ENCODE data around the gene SHMT2. TPM values are rescaled to one million over a fixed set of nuclear protein-coding genes. Genes with fewer than 3 reads are reported as not detected.

The SHMT2 gene
- total RNA-seq, 1 experiment from 2014 or later, result 297 TPM

DNA sequence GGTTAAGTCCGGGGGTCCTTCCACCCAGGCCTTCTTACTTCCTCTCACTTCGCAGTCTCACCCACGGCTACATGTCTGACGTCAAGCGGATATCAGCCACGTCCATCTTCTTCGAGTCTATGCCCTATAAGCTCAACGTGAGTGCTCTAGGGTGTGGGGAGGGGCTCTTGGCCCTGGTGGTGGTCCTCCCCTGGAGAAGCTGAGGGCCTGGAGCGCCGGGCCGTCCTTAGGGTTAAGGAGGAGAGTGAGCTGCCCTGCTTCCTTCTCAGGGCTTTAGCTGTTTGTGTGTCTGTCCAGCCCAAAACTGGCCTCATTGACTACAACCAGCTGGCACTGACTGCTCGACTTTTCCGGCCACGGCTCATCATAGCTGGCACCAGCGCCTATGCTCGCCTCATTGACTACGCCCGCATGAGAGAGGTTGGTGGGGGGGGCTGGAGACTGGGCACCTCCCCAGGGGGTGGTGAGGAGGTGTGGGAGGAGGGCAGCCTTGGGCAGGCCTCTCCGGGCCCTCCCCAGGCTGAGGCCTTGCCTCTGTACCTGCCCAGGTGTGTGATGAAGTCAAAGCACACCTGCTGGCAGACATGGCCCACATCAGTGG, 2.7 kb downstream of the SHMT2 start (continued):
- TF ChIP-seq, protein P1, sequence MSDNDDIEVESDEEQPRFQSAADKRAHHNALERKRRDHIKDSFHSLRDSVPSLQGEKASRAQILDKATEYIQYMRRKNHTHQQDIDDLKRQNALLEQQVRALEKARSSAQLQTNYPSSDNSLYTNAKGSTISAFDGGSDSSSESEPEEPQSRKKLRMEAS (CRISPR knock-in tag; IDR thresholded peaks at IDR 0.05), result no peak
- TF ChIP-seq JUN (CRISPR knock-in tag; IDR thresholded peaks at IDR 0.05) (no peak), MYBL2 (CRISPR knock-in tag; IDR thresholded peaks at IDR 0.05) (no peak)
- TF ChIP-seq, protein P2, sequence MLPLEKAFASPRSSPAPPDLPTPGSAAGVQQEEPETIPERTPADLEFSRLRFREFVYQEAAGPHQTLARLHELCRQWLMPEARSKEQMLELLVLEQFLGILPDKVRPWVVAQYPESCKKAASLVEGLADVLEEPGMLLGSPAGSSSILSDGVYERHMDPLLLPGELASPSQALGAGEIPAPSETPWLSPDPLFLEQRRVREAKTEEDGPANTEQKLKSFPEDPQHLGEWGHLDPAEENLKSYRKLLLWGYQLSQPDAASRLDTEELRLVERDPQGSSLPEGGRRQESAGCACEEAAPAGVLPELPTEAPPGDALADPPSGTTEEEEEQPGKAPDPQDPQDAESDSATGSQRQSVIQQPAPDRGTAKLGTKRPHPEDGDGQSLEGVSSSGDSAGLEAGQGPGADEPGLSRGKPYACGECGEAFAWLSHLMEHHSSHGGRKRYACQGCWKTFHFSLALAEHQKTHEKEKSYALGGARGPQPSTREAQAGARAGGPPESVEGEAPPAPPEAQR (CRISPR knock-in tag; IDR thresholded peaks at IDR 0.05), result no peak

DNA sequence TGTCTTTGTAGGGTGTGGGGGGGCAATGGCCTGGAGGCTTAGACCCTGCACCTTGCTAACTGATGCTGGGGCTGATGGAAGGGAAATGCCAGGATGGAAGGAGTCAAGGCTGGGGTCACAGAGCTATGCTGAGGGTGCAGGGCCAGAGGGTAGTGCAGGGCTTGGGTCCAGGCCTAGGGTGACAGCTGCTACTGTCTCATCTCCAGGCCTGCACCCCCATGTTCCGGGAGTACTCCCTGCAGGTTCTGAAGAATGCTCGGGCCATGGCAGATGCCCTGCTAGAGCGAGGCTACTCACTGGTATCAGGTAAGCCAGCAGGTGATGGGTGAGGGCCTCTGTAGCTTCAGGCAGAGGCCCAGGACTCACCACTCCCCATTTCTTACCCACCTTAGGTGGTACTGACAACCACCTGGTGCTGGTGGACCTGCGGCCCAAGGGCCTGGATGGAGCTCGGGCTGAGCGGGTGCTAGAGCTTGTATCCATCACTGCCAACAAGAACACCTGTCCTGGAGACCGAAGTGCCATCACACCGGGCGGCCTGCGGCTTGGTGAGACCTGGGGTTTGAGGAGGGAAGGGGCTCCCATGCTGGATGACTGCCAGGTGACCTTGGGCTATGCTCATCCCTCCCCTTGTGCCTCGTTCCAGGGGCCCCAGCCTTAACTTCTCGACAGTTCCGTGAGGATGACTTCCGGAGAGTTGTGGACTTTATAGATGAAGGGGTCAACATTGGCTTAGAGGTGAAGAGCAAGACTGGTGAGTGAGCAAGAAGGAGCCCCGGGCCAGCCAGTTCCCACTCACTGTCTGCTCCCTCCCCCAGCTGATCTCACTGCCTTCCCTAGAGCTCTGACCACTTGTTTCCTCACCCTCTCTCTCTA, 4.1 kb downstream of the SHMT2 start:
- POLR2A ChIA-PET, result no interaction called here
- Mint-ChIP-seq H3K27ac (peak overlapping the region; percentile 53; the same call in 1 of the 2 replicates), H3K4me1 (peaks cover 50% of the 10 kb centered on the region), H3K27me3 (ENCODE audit: low read depth) (peaks cover 55% of the 10 kb centered on the region), H3K9me3 (no peaks in the 10 kb centered on the region), H3K36me3 (peaks cover 35% of the 10 kb centered on the region), H3K4me3 (no peak overlapping the region)
- no peak for TF ChIP-seq ZBTB21 (CRISPR knock-in tag; IDR thresholded peaks at IDR 0.05; ENCODE audit: borderline replicate concordance)
- TF ChIP-seq TP53 (CRISPR knock-in tag; IDR thresholded peaks at IDR 0.05), result no peak
- TF ChIP-seq GRHL2 (CRISPR knock-in tag; IDR thresholded peaks at IDR 0.05; ENCODE audit: insufficient replicate concordance, severe bottlenecking), result no peak
- TF ChIP-seq, protein P2 (CRISPR knock-in tag; IDR thresholded peaks at IDR 0.05), result no peak
- TF ChIP-seq ZNF423 (CRISPR knock-in tag; IDR thresholded peaks at IDR 0.05), result no peak
- TF ChIP-seq, protein P3, sequence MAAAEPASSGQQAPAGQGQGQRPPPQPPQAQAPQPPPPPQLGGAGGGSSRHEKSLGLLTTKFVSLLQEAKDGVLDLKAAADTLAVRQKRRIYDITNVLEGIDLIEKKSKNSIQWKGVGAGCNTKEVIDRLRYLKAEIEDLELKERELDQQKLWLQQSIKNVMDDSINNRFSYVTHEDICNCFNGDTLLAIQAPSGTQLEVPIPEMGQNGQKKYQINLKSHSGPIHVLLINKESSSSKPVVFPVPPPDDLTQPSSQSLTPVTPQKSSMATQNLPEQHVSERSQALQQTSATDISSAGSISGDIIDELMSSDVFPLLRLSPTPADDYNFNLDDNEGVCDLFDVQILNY (CRISPR knock-in tag; IDR thresholded peaks at IDR 0.05), result no peak
- TF ChIP-seq, protein P4, sequence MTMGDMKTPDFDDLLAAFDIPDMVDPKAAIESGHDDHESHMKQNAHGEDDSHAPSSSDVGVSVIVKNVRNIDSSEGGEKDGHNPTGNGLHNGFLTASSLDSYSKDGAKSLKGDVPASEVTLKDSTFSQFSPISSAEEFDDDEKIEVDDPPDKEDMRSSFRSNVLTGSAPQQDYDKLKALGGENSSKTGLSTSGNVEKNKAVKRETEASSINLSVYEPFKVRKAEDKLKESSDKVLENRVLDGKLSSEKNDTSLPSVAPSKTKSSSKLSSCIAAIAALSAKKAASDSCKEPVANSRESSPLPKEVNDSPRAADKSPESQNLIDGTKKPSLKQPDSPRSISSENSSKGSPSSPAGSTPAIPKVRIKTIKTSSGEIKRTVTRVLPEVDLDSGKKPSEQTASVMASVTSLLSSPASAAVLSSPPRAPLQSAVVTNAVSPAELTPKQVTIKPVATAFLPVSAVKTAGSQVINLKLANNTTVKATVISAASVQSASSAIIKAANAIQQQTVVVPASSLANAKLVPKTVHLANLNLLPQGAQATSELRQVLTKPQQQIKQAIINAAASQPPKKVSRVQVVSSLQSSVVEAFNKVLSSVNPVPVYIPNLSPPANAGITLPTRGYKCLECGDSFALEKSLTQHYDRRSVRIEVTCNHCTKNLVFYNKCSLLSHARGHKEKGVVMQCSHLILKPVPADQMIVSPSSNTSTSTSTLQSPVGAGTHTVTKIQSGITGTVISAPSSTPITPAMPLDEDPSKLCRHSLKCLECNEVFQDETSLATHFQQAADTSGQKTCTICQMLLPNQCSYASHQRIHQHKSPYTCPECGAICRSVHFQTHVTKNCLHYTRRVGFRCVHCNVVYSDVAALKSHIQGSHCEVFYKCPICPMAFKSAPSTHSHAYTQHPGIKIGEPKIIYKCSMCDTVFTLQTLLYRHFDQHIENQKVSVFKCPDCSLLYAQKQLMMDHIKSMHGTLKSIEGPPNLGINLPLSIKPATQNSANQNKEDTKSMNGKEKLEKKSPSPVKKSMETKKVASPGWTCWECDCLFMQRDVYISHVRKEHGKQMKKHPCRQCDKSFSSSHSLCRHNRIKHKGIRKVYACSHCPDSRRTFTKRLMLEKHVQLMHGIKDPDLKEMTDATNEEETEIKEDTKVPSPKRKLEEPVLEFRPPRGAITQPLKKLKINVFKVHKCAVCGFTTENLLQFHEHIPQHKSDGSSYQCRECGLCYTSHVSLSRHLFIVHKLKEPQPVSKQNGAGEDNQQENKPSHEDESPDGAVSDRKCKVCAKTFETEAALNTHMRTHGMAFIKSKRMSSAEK (CRISPR knock-in tag; IDR thresholded peaks at IDR 0.05; ENCODE audit: borderline replicate concordance), result no peak
- no peak for TF ChIP-seq MYBL2 (CRISPR knock-in tag; IDR thresholded peaks at IDR 0.05)
- TF ChIP-seq, protein P5, sequence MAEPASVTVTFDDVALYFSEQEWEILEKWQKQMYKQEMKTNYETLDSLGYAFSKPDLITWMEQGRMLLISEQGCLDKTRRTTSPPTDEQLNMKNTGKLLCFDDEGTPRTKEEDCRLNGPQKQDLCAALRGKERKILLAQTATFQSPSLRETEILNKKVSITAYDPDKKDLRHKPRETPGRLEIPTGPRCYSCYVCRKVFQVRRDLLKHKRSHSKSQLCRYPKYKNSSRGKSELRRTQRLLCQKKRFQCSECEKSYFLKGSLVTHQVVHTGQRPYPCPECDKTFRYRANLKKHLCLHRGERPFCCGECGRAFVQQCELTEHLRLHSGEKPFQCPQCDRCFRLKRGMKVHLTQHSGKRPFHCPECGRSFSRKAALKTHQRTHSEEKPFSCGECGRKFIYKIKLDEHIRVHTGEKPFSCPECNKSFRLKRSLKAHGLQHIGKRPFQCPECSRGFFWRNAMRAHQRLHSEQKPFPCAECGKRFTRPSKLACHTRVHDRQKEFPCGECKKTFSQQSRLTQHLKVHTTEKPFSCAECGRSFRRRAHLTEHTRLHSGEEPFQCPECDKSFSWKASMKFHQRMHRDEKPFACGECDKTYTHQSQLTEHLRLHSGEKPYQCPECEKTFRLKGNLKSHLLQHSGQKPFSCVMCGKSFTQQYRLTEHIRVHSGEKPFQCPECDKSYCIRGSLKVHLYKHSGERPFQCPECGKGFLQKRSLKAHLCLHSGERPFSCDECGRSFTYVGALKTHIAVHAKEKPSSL (CRISPR knock-in tag; conservative IDR thresholded peaks at IDR 0.05), result no peak
- TF ChIP-seq, protein P6, sequence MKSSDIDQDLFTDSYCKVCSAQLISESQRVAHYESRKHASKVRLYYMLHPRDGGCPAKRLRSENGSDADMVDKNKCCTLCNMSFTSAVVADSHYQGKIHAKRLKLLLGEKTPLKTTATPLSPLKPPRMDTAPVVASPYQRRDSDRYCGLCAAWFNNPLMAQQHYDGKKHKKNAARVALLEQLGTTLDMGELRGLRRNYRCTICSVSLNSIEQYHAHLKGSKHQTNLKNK (CRISPR knock-in tag; IDR thresholded peaks at IDR 0.05), result no peak
- TF ChIP-seq TCF7 (CRISPR knock-in tag; IDR thresholded peaks at IDR 0.05; ENCODE audit: low read depth), result no peak
- TF ChIP-seq SMAD4 (CRISPR knock-in tag; IDR thresholded peaks at IDR 0.05), result no peak
- TF ChIP-seq, protein P7, sequence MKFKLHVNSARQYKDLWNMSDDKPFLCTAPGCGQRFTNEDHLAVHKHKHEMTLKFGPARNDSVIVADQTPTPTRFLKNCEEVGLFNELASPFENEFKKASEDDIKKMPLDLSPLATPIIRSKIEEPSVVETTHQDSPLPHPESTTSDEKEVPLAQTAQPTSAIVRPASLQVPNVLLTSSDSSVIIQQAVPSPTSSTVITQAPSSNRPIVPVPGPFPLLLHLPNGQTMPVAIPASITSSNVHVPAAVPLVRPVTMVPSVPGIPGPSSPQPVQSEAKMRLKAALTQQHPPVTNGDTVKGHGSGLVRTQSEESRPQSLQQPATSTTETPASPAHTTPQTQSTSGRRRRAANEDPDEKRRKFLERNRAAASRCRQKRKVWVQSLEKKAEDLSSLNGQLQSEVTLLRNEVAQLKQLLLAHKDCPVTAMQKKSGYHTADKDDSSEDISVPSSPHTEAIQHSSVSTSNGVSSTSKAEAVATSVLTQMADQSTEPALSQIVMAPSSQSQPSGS (CRISPR knock-in tag; IDR thresholded peaks at IDR 0.05; ENCODE audit: borderline replicate concordance, low read depth), result no peak
- ATAC-seq, result no peak
- CTCF ChIA-PET, result interaction anchor here (0.6 to 1.6 kb wide), 4 partner anchors 9 to 20 kb away, joined by 3 to 6 read pairs (median 4); no protein-coding TSS in a partner anchor
- no peak for DNase-seq (ENCODE audit: low spot score)
